GM23338 (cell line): ENCODE measurements around the gene TOM1L1.

Source experiments
- POLR2AphosphoS5 ChIP-seq: IDR thresholded peaks from 2 replicates; pipeline ENCODE4 v1.6.1; 2016; ENCODE audit warnings: antibody characterized with exemption, low read depth
- TF ChIP-seq, protein P1 (sequence below), 2 experiments: fragments of 200-600 bp in 1 of 2; sonication (generic) in 1 of 2; conservative IDR thresholded peaks; 2 replicates each; pipeline versions ENCODE4 v1.5.1 to v1.6.1; 2016 to 2017; ENCODE audit warnings: antibody characterized with exemption in 2 of 2, low read depth in 2 of 2, mild to moderate bottlenecking in 2 of 2, moderate library complexity in 1 of 2

DNA sequence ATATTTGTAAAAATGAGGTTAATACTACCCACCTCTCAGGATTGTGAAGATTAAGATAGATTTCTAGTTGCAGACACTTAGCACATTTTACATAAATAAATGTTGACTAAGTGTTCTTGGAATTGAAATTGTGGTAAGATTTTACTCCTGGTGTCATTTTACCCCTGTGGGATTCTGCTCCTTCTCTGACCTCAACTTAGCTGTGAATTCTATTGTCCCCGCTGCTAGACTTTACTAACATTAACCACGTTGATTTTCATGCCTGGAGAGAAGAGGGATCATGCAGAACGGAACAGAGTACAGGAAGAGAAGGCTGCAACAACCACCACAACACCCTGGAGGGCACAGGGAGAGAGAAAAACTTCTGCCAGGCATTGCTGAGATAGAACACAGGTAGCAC lies 2.1 kb upstream of the TOM1L1 start:
- TF ChIP-seq, protein P1, sequence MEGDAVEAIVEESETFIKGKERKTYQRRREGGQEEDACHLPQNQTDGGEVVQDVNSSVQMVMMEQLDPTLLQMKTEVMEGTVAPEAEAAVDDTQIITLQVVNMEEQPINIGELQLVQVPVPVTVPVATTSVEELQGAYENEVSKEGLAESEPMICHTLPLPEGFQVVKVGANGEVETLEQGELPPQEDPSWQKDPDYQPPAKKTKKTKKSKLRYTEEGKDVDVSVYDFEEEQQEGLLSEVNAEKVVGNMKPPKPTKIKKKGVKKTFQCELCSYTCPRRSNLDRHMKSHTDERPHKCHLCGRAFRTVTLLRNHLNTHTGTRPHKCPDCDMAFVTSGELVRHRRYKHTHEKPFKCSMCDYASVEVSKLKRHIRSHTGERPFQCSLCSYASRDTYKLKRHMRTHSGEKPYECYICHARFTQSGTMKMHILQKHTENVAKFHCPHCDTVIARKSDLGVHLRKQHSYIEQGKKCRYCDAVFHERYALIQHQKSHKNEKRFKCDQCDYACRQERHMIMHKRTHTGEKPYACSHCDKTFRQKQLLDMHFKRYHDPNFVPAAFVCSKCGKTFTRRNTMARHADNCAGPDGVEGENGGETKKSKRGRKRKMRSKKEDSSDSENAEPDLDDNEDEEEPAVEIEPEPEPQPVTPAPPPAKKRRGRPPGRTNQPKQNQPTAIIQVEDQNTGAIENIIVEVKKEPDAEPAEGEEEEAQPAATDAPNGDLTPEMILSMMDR (conservative IDR thresholded peaks at IDR 0.05; ENCODE audit: low read depth in 2 of 2): no peak
- no peak for TF ChIP-seq POLR2AphosphoS5
